GM20000 (cell line): ENCODE measurements around the gene ALDH1L1.

Source experiments
- DNase-seq: peaks from one replicate; pipeline ENCODE4 v3.0.0; 2012; ENCODE audit warnings: low spot score
- TF ChIP-seq, protein P1 (sequence below): IDR thresholded peaks from 2 replicates; pipeline ENCODE4 v1.5.1; 2012; ENCODE audit warnings: mild to moderate bottlenecking, control low read depth; ENCODE audit errors: extremely low read depth, missing control alignments

The ALDH1L1 gene

DNA sequence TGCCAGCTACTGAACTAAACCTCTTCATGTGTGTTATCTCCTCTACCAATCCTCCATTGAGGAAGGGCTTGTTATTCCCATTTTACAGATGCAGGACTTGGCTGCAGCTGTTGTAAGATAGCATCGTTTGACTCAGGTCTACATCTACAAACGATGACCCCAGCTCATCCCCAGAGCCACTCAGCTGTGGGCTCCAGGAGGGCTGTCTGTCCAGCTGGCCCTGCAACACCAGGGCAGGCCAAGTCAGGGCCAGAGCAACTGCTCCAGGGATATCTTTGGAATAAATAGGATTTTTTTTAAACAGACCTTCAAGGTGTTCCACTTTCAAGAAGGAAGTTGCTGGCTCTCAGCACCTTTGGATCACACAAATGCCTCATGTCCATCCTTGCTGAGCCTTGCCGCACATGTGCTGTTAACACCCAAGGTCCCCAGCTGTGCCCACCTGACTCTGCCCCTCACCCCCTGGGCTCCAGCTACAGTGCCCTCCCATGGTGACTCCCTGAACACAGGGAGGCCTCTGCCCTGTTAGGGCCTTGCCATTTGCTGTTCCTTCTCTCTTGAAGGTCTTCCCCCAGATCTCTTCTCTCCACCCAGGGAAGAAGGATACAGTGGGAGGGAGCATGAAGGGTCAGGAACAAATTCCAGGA lies 31.0 kb downstream of the ALDH1L1 start:
- TF ChIP-seq, protein P1, sequence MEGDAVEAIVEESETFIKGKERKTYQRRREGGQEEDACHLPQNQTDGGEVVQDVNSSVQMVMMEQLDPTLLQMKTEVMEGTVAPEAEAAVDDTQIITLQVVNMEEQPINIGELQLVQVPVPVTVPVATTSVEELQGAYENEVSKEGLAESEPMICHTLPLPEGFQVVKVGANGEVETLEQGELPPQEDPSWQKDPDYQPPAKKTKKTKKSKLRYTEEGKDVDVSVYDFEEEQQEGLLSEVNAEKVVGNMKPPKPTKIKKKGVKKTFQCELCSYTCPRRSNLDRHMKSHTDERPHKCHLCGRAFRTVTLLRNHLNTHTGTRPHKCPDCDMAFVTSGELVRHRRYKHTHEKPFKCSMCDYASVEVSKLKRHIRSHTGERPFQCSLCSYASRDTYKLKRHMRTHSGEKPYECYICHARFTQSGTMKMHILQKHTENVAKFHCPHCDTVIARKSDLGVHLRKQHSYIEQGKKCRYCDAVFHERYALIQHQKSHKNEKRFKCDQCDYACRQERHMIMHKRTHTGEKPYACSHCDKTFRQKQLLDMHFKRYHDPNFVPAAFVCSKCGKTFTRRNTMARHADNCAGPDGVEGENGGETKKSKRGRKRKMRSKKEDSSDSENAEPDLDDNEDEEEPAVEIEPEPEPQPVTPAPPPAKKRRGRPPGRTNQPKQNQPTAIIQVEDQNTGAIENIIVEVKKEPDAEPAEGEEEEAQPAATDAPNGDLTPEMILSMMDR, result no peak
- DNase-seq, result no peak

DNA sequence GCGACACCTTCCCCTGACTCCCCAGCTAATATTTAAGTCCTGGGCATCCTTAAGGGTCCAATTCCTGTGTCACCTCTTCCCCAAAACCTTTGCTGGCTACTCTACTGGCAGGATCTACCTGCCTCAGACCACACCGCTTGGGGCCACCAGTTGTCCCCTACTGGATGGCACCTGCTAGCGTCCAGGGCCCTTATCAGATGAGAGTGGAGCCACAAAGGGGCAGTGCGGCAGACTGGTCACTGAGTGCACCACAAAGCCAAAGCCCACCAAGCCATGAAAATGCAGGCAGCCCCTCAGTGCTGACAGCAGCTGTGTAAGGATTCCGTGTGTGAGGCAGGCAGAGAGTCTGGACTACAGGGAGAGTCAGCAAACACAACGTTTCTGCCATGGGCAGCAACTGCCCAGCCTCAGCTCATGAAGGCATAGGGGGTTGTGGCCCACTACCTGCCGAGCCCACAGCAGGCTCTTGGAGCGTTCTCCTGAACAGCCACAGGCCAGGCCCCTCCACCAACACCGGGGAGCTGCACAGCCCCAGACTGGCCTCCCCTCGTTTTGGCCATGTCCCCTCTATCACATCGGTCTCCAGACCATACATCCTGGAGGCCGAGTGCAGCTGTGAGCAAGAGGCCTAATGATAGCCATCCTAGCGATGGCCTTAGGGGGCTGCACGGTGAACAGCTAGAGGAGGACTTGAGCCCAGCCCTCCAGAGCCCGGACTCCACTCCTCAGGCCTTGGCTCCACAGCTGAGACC lies 32.3 kb downstream of the ALDH1L1 start:
- DNase-seq, result no peak
- TF ChIP-seq, protein P1, result no peak

DNA sequence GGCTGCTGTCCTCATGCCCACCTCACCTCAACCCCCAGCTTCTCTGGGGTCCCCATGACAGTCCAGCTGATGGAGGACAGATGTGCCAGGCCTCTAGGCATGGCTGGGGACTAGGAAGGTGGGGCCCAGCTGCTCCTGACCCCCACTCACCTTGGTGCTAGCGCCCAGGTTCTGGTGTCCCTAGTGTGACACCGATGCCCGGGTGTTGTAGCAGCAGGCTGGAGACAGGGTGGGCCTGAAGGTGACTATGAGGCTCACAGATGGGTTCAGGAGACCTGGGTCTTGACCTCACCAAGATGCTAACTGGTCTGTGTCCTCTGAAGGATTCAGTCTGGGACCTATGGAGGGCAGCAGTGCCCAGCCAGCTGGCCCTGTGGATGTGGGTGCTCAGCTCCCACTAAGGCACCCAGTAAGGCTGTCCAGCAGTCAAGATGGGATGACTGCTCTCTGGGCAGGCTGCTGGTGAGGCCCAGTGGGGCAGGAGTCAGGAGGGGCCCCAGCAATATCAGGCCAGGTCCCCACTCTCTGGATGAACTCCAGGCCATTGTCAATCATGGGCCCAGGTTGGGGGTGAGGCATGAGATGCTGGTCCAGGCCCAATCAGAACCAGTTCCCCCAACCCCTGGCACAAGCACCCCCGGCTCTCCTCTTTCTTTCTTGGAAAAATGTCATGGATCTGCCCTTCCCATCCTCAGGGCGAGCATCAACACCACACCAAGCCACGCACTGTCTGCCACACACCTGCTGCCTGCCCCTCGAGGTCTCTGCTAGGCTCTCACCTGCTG lies 33.0 kb downstream of the ALDH1L1 start:
- no peak for DNase-seq
- TF ChIP-seq, protein P1, result no peak

DNA sequence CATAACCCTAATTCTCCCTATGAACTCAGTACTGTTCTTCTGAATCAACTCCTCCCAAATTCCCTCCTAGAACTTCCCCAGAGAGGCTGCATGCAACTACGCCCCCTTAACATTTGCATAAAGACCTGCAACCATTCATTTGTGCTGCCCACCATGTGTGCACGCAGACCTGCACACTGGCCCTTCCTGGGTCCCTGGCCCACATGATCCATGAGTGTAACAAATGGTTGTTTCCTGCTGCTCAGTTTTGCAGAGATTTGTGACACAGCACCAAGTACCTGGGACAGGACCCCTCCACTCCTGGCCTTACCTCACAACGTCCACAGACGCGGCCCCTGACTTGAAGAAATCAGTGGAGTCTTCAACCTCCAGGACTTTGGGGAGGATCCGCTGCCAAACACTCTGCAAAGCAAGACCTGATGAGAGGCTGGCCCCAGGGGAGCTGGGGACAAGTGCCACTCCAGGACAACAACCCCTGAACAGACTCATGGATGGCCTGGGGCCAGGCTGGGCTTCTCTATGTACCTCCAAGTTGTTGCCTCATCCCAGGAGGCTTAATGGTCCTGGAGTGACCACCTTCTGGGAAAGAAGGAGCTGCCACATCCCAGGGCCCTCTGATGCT lies 33.8 kb downstream of the ALDH1L1 start:
- TF ChIP-seq, protein P1, result no peak
- DNase-seq, result no peak

DNA sequence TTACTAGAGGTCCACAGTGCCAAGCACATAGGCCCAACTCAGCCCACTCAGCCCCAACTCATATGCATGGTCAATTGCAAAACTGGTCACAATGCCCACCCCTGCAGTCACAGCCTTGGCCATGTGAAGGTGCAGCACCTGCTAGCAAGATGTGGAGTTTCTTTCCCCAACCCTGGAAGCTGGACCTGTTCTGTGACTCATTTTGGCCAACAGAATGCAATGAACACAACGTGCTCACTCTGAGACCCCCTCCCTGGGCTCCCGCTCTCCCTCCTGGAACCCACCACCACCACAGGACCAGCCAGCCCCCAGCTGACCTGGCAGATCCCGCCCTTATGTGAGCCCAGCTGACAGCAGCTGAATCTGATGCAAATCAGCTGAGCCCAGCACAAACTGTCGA lies 34.4 kb downstream of the ALDH1L1 start:
- TF ChIP-seq, protein P1, result no peak
- no peak for DNase-seq

DNA sequence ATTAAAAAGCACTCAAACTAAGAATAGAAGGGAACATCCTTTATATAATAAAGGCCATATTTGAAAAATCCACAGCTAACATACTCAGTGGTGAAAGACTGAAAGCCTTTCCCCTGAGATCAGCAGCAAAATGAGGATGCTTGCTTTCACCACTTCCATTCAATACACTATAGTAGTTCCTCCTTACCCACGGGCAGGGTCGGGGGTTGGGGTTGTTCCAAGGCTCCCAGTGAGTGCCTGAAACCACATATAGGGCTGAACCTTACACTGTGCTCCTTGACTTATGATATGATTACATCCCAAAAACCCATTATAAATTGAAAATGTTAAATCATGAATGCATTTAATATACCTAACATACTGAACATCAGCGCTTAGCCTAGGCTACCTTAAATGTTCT lies 37.7 kb downstream of the ALDH1L1 start:
- DNase-seq, result no peak
- TF ChIP-seq, protein P1, result no peak
